ENCODE results near the gene SLC38A10. TPM values are rescaled to one million over a fixed set of nuclear protein-coding genes. Genes with fewer than 3 reads are reported as not detected.

SLC38A10 gene
- polyA plus RNA-seq, 1 donor from 2014 or later: 37.4 TPM

DNA sequence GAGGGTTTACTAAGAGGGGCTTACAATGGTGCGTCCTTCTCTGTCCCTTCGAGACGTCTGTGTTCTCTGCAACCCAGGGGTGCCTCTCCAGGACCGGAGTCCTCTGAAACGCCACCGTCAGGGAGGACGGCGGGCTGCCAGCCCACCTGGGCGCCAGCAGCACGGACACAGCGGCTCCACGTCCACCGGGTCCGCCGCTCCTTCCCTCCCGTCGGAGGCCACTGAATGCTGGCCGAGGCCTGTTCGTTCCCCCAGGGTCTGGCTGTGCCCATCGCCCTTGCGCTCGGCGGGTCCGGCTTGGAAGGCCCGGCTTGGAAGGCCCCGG, 56.7 kb downstream of the SLC38A10 start (continued):
- TF ChIP-seq EP300 (conservative IDR thresholded peaks at IDR 0.05; ENCODE audit: poor library complexity, severe bottlenecking): no peak

- H3F3A ChIP-seq (ENCODE audit: insufficient read depth, low read length, poor library complexity, severe bottlenecking): no peaks in the 10 kb centered on the region
- H3K36me3 ChIP-seq (ENCODE audit: insufficient read depth, low read length): no peaks in the 10 kb centered on the region
- H3K4me3 ChIP-seq (ENCODE audit: low read length): peak overlapping the region; percentile 99
- no peaks in the 10 kb centered on the region for H4K20me1 ChIP-seq (ENCODE audit: insufficient read depth)
- no peaks in the 10 kb centered on the region for H3K9me2 ChIP-seq (ENCODE audit: insufficient read depth, low read length)
- H3K27me3 ChIP-seq (ENCODE audit: insufficient read depth, low read depth, low read length): no peaks in the 10 kb centered on the region
- no peaks in the 10 kb centered on the region for H3K9me3 ChIP-seq (ENCODE audit: low read length)
- H3K27ac ChIP-seq (ENCODE audit: low read length): no peak overlapping the region
- H3K79me2 ChIP-seq (replicated peaks; ENCODE audit: insufficient read depth, low read length): peaks cover 19% of the 10 kb centered on the region
- TF ChIP-seq RAD21 (conservative IDR thresholded peaks at IDR 0.05) (no peak), EZH2 (IDR thresholded peaks at IDR 0.05; ENCODE audit: borderline replicate concordance, insufficient read depth, low read length, poor library complexity, severe bottlenecking) (no peak), SMC3 (conservative IDR thresholded peaks at IDR 0.05; ENCODE audit: poor library complexity) (no peak), TAF1 (IDR thresholded peaks at IDR 0.05; ENCODE audit: low read depth) (no peak), EP300 (conservative IDR thresholded peaks at IDR 0.05; ENCODE audit: poor library complexity, severe bottlenecking) (no peak), CTCF (IDR thresholded peaks at IDR 0.05; ENCODE audit: poor library complexity, severe bottlenecking) (no peak), MXI1 (conservative IDR thresholded peaks at IDR 0.05; ENCODE audit: poor library complexity, severe bottlenecking) (no peak), POLR2AphosphoS5 (IDR thresholded peaks at IDR 0.05) (no peak)
- TF ChIP-seq, protein P1, sequence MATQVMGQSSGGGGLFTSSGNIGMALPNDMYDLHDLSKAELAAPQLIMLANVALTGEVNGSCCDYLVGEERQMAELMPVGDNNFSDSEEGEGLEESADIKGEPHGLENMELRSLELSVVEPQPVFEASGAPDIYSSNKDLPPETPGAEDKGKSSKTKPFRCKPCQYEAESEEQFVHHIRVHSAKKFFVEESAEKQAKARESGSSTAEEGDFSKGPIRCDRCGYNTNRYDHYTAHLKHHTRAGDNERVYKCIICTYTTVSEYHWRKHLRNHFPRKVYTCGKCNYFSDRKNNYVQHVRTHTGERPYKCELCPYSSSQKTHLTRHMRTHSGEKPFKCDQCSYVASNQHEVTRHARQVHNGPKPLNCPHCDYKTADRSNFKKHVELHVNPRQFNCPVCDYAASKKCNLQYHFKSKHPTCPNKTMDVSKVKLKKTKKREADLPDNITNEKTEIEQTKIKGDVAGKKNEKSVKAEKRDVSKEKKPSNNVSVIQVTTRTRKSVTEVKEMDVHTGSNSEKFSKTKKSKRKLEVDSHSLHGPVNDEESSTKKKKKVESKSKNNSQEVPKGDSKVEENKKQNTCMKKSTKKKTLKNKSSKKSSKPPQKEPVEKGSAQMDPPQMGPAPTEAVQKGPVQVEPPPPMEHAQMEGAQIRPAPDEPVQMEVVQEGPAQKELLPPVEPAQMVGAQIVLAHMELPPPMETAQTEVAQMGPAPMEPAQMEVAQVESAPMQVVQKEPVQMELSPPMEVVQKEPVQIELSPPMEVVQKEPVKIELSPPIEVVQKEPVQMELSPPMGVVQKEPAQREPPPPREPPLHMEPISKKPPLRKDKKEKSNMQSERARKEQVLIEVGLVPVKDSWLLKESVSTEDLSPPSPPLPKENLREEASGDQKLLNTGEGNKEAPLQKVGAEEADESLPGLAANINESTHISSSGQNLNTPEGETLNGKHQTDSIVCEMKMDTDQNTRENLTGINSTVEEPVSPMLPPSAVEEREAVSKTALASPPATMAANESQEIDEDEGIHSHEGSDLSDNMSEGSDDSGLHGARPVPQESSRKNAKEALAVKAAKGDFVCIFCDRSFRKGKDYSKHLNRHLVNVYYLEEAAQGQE (IDR thresholded peaks at IDR 0.05; ENCODE audit: borderline replicate concordance): no peak
- peak overlapping the region; percentile 71 for H3K9ac ChIP-seq (ENCODE audit: low read length)
- peak overlapping the region; percentile 62 for H3K4me2 ChIP-seq (ENCODE audit: low read length)
- no peak overlapping the region for H2AFZ ChIP-seq (ENCODE audit: low read depth, low read length)
These were observed 57.3 kb downstream of the SLC38A10 start for GRCh38 chr17:81237591-81238489.

DNA sequence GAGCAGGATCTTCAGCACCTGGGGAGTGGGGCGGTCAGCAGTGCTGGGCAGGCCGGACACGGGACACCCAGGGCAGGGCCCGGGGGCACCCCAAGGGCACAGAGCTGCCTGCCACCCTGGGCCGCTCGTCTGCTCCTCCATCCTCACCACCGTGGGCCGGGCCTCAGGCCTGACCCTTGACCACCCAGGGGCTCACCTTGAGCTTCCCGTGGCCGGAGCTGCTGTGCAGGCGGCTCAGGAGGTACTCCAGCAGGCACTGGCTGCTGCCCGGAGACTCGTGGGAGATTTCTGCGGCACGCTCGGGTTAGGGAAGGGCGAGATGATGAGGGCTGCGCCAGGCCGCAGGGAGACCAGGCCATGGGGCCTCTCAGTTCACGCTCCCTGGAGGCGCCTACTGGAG, 58.3 kb downstream of the SLC38A10 start:
- no peak for TF ChIP-seq CTCF (IDR thresholded peaks at IDR 0.05; ENCODE audit: poor library complexity, severe bottlenecking)
- TF ChIP-seq TAF1 (IDR thresholded peaks at IDR 0.05; ENCODE audit: low read depth): no peak
- TF ChIP-seq RAD21 (conservative IDR thresholded peaks at IDR 0.05): no peak
- Histone ChIP-seq H3K36me3 (ENCODE audit: insufficient read depth, low read length) (no peaks in the 10 kb centered on the region), H3K27ac (ENCODE audit: low read length) (no peak overlapping the region), H3K9me2 (ENCODE audit: insufficient read depth, low read length) (no peaks in the 10 kb centered on the region), H3K79me2 (replicated peaks; ENCODE audit: insufficient read depth, low read length) (peaks cover 19% of the 10 kb centered on the region), H2AFZ (ENCODE audit: low read depth, low read length) (no peak overlapping the region), H3K27me3 (ENCODE audit: insufficient read depth, low read depth, low read length) (no peaks in the 10 kb centered on the region), H3K4me2 (ENCODE audit: low read length) (no peak overlapping the region), H3F3A (ENCODE audit: insufficient read depth, low read length, poor library complexity, severe bottlenecking) (no peaks in the 10 kb centered on the region), H3K9me3 (ENCODE audit: low read length) (no peaks in the 10 kb centered on the region), H3K9ac (ENCODE audit: low read length) (no peak overlapping the region), H4K20me1 (ENCODE audit: insufficient read depth) (no peaks in the 10 kb centered on the region), H3K4me3 (ENCODE audit: low read length) (no peak overlapping the region)
